Mesothelial cell of epicardium (in vitro differentiated cells): Measurements from ENCODE around the gene SMIM44. TPM values are rescaled to one million over a fixed set of nuclear protein-coding genes. Genes with fewer than 3 reads are reported as not detected.

Source experiments
- DNase-seq, 2 experiments: peaks; one replicate each; pipeline ENCODE4 v3.0.0; 2021; ENCODE audit warnings: low spot score in 2 of 2; ENCODE audit not compliant: unreplicated experiment in 2 of 2
- H3K27ac Mint-ChIP-seq: 2 replicates; pipeline ENCODE4 v1.8.0; 2021; ENCODE audit warnings: mixed read lengths
- H3K27me3 Mint-ChIP-seq: 2 replicates; pipeline ENCODE4 v1.8.0; 2021; ENCODE audit warnings: low read depth, mixed read lengths
- H3K36me3 Mint-ChIP-seq: 2 replicates; pipeline ENCODE4 v1.8.0; 2021; ENCODE audit warnings: mixed read lengths
- H3K4me1 Mint-ChIP-seq: 2 replicates; pipeline ENCODE4 v1.8.0; 2021; ENCODE audit warnings: mixed read lengths
- H3K4me3 Mint-ChIP-seq: 2 replicates; pipeline ENCODE4 v1.8.0; 2021; ENCODE audit warnings: mild to moderate bottlenecking, moderate library complexity, mixed read lengths
- H3K9me3 Mint-ChIP-seq: 2 replicates; pipeline ENCODE4 v1.8.0; 2021; ENCODE audit warnings: mixed read lengths
- CTCF ChIP-seq: fragments of 200-600 bp; sonication (generic); IDR thresholded peaks from one replicate; pipeline ENCODE4 v1.5.0; 2021; ENCODE audit warnings: antibody characterized with exemption; ENCODE audit not compliant: unreplicated experiment
- total RNA-seq: library from RNA; stranded (reverse); gene quantifications from 3 replicates; pipeline ENCODE4 v1.2.1, GENCODE V29; 2021

SMIM44 gene
- total RNA-seq, 1 donor from 2014 or later: not detected

- Mint-ChIP-seq H3K27me3 (peaks cover 38% of the 10 kb centered on the region), H3K36me3 (peaks cover 2% of the 10 kb centered on the region), H3K27ac (peak overlapping the region; percentile 90), H3K4me1 (peaks cover 40% of the 10 kb centered on the region), H3K9me3 (no peaks in the 10 kb centered on the region), H3K4me3 (peak overlapping the region; percentile 36)
- TF ChIP-seq CTCF: no peak
- no peak for DNase-seq
Measured at GRCh38 chr19:3459089-3459881, 24.0 kb downstream of the SMIM44 start.

- DNase-seq: no peak
- Mint-ChIP-seq H3K27ac (peak overlapping the region; percentile 90), H3K4me3 (peak overlapping the region; percentile 36), H3K9me3 (no peaks in the 10 kb centered on the region), H3K27me3 (peaks cover 34% of the 10 kb centered on the region), H3K36me3 (peaks cover 2% of the 10 kb centered on the region), H3K4me1 (peaks cover 40% of the 10 kb centered on the region)
- no peak for TF ChIP-seq CTCF
Measured at GRCh38 chr19:3458229-3459088, 24.8 kb downstream of the SMIM44 start.

DNA sequence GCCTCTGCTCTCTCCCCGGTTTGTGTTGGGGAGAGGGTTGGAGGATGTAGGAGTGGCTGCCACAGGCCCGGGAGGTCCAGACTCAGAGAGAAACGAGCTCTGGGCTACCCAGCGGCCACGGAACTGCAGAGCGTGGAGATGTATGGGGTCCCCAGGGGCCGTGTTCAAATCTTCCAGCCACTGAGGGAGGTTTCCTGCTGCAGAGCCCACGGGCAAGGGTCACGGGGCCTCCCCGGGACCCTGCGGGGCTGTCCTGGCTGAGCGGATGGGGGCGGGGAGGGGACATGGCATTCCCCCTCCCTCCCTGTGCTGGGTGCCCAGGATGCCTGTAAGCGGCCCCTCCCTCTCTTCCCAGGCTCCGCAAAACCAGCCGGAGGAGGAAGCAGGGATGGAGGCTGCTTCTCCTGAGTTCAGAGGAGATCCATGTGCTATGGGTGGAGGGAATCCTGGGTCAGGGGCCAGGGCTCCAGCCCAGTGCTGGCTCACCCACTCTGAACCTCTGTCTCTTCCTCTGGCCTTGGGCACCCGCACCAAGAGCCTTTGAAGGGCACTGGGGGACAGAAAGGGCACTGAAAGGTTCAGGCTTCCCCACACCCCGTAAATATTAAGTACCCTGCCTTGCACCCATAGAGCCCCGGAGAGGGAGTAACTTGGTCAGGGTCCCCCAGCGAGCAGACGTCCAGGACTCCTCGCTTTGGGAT is 25.6 kb downstream of the SMIM44 start:
- Mint-ChIP-seq H3K4me1 (peaks cover 37% of the 10 kb centered on the region), H3K9me3 (no peaks in the 10 kb centered on the region), H3K27me3 (peaks cover 30% of the 10 kb centered on the region), H3K27ac (peak overlapping the region; percentile 61), H3K36me3 (peaks cover 2% of the 10 kb centered on the region), H3K4me3 (no peak overlapping the region)
- TF ChIP-seq CTCF: no peak
- no peak for DNase-seq

DNA sequence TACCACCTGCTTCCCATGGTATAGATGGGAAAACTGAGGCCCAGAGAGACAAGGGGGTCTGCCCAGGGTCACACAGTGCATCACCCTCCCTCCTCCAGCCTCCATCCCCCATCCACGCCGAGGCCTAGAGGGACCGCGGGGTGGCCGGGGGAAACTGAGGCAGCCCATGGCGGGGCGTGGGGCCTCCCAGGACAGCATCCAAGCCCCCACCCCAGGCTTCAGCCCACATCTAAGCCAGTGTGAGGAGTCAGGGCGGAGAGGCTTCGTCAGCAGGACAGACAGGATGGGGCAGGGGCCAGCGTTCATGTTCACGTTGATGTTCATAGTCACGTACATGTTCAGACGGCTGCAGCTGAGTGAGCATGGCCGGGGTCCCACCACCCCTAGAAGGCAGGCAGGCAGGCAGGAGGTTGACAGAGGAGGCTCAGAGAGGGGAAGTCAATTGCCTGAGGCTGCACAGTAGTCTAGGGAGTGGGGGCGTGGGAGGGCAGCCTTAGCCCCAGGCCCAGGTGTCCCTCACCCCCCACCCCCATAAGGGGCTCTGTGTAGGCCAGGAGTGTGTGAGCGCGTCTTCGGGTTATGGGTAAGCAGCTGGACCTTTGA is 26.2 kb downstream of the SMIM44 start:
- H3K4me3 Mint-ChIP-seq: no peak overlapping the region
- no peak for TF ChIP-seq CTCF
- peaks cover 2% of the 10 kb centered on the region for H3K36me3 Mint-ChIP-seq
- peaks cover 25% of the 10 kb centered on the region for H3K27me3 Mint-ChIP-seq
- no peak for DNase-seq
- peaks cover 34% of the 10 kb centered on the region for H3K4me1 Mint-ChIP-seq
- H3K27ac Mint-ChIP-seq: peak overlapping the region; percentile 61
- H3K9me3 Mint-ChIP-seq: no peaks in the 10 kb centered on the region

DNA sequence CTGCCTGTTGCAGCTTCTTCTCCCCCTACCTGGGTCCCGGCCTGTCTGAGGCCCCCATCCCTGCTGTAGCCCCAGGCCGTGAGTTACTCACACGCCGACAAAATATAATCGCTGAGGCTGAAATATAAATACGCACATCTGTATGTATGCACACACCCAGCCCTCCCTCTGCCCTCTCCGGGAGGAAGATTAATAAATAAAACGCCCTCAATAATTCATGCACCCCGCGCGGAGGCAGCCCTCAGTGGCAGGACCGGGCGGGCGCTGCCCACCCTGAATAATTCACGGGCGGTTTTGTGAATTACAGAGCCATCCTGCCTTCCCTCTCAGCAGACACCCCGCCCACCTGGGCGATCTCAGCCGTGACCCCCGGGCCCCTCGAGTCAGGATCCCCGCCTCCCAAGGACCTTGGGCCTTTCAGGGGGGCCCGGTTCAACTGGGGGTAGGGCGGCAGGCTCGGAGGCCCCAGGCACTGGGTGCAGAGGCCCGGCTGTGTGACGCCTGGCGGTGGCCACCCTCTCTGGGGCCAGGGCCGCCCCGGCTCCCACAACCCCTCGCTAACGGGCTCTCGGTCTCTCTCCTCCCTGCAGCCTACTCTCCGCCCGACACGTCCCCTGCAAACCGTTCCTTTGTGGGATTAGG is 27.2 kb downstream of the SMIM44 start:
- H3K36me3 Mint-ChIP-seq: peaks cover 3% of the 10 kb centered on the region
- H3K27me3 Mint-ChIP-seq: peaks cover 21% of the 10 kb centered on the region
- DNase-seq: no peak
- no peak overlapping the region for H3K4me3 Mint-ChIP-seq
- H3K4me1 Mint-ChIP-seq: peaks cover 35% of the 10 kb centered on the region
- no peaks in the 10 kb centered on the region for H3K9me3 Mint-ChIP-seq
- H3K27ac Mint-ChIP-seq: no peak overlapping the region
- no peak for TF ChIP-seq CTCF
